PFSK-1 (cell line): ENCODE results near the gene ING4.

ENCODE experiments used
- FOXP2 ChIP-seq: optimal IDR thresholded peaks from 2 replicates; pipeline ENCODE3; 2011; ENCODE audit warnings: borderline replicate concordance, control low read depth, inconsistent platforms; ENCODE audit not compliant: insufficient read depth; ENCODE audit errors: extremely low read length, extremely low read depth
- POLR2AphosphoS5 ChIP-seq: IDR thresholded peaks from 2 replicates; pipeline ENCODE4 v1.6.1; 2012; ENCODE audit warnings: low read depth, mild to moderate bottlenecking, control low read depth, low read length, moderate library complexity
- REST ChIP-seq, 2 experiments: IDR thresholded peaks; 2 replicates each; pipeline versions ENCODE4 v1.6.1 to v1.8.0; 2011 to 2012; ENCODE audit warnings: low read depth in 2 of 2, low read length in 2 of 2, control low read depth in 1 of 2, inconsistent platforms in 1 of 2, mild to moderate bottlenecking in 1 of 2, moderate library complexity in 1 of 2; ENCODE audit not compliant: insufficient read depth in 1 of 2
- SIN3A ChIP-seq: IDR thresholded peaks from 2 replicates; pipeline ENCODE4 v1.6.1; 2012; ENCODE audit warnings: mild to moderate bottlenecking, low read length, moderate library complexity, borderline replicate concordance; ENCODE audit not compliant: insufficient read depth
- TAF1 ChIP-seq: IDR thresholded peaks from 2 replicates; pipeline ENCODE4 v1.6.1; 2012; ENCODE audit warnings: low read length, control low read depth, borderline replicate concordance; ENCODE audit not compliant: insufficient read depth

The ING4 gene

GRCh38 chr12:6684609-6685008 lies 21.7 kb upstream of the ING4 start:
- TF ChIP-seq TAF1 (no peak), SIN3A (no peak), FOXP2 (no peak), POLR2AphosphoS5 (no peak), REST (IDR thresholded peaks at IDR 0.05; ENCODE audit: insufficient read depth in 1 of 2, low read depth in 2 of 2, low read length in 2 of 2) (no peak)

GRCh38 chr12:6676962-6677361 lies 14.0 kb upstream of the ING4 start:
- TF ChIP-seq SIN3A (no peak), TAF1 (no peak), FOXP2 (no peak), REST (IDR thresholded peaks at IDR 0.05; ENCODE audit: insufficient read depth in 1 of 2, low read depth in 2 of 2, low read length in 2 of 2) (no peak), POLR2AphosphoS5 (no peak)

- TF ChIP-seq POLR2AphosphoS5 = no peak
Observed at GRCh38 chr12:6672143-6672542, 9.2 kb upstream of the ING4 start.

- TF ChIP-seq TAF1 = no peak
- TF ChIP-seq FOXP2 = no peak
- TF ChIP-seq POLR2AphosphoS5 = no peak
- TF ChIP-seq SIN3A = no peak
- TF ChIP-seq REST (IDR thresholded peaks at IDR 0.05; ENCODE audit: insufficient read depth in 1 of 2, low read depth in 2 of 2, low read length in 2 of 2) = no peak
Observed at GRCh38 chr12:6667559-6668210, 4.8 kb upstream of the ING4 start.

DNA sequence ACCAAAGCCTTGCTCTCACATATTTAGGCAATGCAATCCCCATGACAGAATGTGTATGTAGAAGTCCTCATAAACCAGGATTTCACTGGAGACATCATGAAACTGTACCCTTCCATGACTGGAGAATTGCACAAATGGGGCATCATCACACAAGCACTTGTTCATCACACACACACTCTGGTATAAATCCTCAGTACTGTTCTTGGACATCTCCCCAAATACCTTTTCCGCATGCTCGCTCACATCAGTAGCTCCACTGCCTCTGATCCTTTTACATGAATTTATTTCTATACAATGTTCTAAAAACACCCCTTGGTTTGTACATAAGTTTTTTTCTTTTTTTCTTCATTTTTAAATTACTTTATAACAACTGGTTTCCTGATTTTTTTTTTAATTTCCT lies 3.3 kb upstream of the ING4 start:
- TF ChIP-seq POLR2AphosphoS5 (no peak), REST (IDR thresholded peaks at IDR 0.05; ENCODE audit: insufficient read depth in 1 of 2, low read depth in 2 of 2, low read length in 2 of 2) (no peak), SIN3A (no peak), TAF1 (no peak), FOXP2 (no peak)
